NCI-H2107 treated with DMSO at 0.1 percent for 48 hours (cell line): Measurements from ENCODE around the gene MSANTD2.

Experiments used
- DNase-seq: peaks from one replicate; lab custom pipeline; 2025; ENCODE audit not compliant: unreplicated experiment; lab: John Stamatoyannopoulos, UW

The MSANTD2 gene

GRCh38 chr11:124800226-124800929, at the start of gene MSANTD2:
TSS of gene MSANTD2 (minus strand) at chr11:124800406. CDS start at chr11:124800380, 26 bp downstream.
- no peak for DNase-seq

GRCh38 chr11:124846070-124846673, 46.0 kb upstream of the MSANTD2 start:
- DNase-seq: no peak

DNA sequence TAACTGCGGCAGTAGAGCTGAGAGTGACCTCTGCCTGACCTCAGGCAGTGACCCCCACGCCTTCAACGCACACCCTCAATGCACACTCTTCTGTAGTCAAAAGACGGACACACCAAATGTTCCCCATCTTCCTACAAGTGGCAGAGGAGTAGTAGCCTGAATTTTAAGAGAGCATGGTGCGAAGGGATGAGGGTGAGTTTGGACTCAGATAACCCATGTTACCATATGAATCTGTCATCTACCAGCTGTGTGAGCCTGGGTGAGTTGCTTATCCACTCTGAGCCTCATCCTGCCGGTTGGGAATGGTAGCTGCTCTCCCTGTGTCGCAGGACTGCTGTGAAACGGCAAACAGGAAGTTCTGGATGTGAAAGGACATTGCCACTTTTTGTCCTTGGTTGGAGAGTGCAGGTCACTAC, 44.5 kb upstream of the MSANTD2 start:
- DNase-seq: no peak

DNA sequence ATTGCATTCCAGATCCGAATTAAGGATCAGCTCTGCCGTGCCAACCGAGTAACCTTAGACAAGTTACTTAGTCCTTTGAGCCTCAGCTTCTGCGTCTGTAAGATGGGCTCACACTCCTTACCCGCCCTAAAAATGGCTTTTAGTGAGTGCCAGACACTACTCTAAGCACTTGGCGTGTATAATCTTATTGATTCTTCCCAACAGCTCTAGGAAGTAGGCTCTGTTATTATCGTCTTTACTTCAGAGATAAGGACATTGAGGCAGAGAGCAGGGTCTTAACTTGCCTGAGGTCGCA, 43.4 kb upstream of the MSANTD2 start:
- no peak for DNase-seq

DNA sequence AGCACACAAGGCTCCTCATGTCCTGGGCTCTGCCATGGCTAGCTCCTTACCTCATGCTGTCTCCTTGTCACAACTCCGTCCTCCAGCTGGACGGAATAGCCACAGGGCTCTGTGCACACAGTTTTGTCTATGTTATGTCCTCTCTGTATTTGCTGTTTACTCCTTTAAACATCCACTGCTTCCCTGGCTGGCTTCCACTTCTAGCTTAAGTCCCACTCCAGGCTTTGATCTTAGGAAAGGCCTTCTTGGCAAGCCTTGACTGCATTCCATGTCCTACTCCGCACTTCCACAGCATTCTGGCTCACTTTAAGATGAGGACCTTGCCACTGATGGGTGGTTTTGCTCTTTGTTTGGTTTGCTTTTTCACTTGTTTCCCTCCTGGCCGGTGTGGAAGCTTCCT, 42.1 kb upstream of the MSANTD2 start:
- DNase-seq: no peak

DNA sequence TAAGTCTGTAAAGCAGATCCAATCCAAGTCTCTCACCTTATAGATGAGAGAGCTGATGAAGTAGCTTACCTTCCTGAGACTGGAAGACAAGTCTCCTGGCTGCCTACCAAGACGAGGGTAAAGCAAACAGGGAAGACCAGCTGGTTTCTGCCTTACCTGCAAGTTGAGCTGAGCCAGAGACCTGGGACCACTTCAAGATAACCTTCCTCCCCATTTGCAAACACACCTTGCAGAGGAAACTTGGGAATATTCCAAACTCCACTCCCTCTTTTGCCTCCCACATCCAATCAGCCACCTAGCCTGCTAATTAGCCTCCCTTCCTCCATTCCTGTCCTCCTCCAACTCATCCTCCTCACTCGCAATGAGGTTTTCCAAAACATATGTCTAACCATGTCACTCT, 41.6 kb upstream of the MSANTD2 start:
- no peak for DNase-seq

- no peak for DNase-seq
Measured at GRCh38 chr11:124841201-124841600, 41.0 kb upstream of the MSANTD2 start.

DNA sequence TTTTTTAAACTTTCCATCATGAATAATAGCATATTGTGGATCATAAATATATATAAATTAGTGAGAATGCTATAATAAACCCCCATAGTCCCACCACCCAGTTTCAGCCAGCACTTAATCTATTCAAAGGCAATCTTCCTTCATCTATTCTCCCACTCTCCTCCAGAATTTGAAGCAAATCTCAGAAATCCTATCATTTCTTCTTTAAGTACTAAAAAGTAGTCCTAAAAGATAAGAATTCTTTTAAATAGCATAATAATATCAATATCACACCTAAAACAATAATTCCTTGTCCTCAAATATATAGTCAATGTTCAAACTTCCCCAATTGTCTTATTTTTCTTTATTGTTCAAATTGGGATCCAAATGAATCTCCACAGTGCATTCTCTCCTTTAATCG, 40.5 kb upstream of the MSANTD2 start:
- DNase-seq: no peak

DNA sequence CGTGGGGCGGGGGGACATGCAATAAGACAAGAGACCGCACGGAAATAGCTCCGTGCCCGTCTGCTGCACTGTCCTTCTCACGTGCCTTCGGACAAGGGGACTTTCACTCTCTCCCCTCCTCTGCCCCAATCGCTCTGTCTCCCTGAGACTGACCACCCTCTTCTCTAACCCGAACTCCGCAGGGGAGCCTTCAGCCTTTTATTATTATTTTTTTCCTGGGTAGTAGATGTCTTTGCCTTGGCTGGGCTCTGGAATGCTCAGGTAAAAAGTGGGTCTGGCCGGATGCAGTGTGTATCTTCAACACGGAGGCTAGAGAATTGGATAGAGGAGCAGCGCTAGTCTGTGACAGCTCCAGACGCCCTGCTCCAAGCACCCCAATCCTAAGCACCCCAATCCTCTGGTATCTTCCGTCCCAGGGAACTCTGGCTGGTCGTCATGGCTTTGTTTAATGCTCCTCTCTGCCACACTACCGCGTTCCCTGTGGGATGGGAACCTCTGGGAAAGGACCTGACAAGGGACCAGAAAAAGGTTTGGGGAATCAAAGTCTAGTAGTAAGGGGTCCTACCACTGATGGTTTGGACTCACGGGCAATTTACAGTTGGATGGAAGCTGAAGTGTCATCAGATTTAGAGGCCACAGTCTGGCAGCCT, 39.9 kb upstream of the MSANTD2 start:
- DNase-seq: no peak

DNA sequence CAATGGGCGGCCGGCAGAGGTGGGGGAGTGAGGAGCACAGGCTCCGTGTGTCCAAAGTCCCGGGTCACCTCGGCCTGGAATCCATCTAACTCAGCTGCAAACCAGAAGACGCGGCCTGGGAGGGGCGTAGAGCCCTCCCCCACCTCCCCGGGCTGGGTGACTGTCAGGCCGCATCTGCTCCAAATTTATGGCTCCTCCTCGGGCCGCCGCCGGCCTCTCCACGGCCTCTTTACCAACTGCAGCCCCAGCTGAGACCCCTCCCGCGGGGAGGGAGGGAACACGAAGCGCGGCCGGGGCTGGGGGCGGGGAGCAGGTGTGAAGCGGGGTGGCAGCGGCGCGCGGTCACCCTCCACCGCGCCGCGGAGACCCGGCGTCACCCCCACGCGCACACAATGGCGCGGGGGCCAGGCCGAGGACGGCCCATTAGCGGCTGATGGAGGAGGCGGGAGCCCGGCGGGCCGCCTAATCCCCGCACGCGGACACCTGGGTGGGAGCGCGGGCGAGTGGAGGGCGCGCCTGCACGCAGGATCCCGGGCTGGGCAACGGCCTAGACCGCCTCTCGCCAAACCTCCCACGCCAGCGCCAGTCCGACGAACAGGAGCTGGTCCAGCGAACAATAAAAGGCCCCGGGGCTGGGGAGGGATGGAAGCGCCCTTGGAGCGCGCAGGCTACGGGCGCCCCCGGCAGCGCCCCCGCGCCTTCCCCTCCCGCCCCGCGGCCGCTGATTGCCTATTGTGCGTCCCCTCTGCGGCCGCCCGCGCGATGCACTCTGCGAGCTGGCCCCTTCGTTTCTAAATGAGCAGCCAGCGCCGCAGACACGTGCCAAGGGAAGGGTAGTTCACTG, 39.1 kb upstream of the MSANTD2 start:
- no peak for DNase-seq

- no peak for DNase-seq
Measured at GRCh38 chr11:124838805-124839127, 38.6 kb upstream of the MSANTD2 start.

DNA sequence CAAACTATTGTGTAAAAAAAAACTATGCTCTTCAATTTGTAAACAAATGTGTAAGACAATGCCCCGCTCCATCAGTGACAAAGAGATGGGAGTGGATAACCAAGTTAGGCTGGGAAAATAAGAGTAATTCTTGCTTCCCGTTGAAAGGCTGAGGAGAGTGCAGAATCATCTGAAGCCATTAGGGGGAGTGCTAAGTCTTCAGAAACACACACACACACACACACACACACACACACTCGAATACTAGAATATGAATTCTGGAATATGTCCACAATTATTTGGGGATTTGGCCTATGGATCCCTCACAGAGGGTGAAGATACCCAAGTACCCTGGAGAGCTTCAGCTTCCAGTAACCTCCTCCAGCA, 37.3 kb upstream of the MSANTD2 start:
- DNase-seq: peak; percentile 15

- no peak for DNase-seq
Measured at GRCh38 chr11:124835918-124836317, 35.7 kb upstream of the MSANTD2 start.

- no peak for DNase-seq
Measured at GRCh38 chr11:124834526-124835180, 34.4 kb upstream of the MSANTD2 start.

- no peak for DNase-seq
Measured at GRCh38 chr11:124832571-124832970, 32.4 kb upstream of the MSANTD2 start.

DNA sequence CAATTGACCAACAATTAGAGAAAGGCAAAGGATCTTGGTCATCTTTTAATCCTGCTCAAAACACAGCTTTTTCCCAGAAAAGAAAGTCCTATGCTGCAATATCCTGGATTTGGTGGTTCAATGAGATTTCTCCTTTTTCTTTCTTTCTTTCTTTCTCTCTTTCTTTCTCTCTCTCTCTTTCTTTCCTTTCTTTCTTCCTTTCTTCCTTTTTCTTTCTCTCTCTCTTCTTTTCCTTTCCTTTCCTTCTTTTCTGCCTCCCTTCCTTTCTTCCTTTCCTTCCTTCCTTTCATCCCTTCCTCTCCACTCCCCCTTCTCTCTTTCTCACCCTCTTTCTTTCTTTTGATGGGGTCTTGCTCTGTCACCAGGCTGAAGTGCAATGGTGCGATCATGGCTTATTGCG, 31.7 kb upstream of the MSANTD2 start:
- DNase-seq: no peak

DNA sequence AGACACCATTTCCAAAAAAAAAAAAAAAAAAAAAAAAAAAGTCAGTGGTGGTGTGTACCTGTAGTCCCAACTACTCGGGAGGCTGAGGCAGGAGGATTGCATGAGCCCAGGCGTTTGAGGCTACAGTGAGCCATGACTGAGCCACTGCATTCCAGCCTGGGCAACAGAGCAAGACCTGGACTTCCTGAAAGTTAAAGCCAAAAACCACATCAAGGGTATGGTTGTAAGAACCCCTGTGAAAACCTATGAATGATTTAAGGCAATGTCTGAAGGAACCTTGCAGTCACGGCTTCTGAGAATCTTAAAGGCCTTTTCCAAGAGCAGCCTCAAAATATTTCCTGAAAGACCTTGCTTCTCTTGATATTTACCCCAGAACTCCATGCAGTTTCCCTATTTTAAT, 30.5 kb upstream of the MSANTD2 start:
- DNase-seq: no peak

- DNase-seq: no peak
Measured at GRCh38 chr11:124829986-124830385, 29.8 kb upstream of the MSANTD2 start.

DNA sequence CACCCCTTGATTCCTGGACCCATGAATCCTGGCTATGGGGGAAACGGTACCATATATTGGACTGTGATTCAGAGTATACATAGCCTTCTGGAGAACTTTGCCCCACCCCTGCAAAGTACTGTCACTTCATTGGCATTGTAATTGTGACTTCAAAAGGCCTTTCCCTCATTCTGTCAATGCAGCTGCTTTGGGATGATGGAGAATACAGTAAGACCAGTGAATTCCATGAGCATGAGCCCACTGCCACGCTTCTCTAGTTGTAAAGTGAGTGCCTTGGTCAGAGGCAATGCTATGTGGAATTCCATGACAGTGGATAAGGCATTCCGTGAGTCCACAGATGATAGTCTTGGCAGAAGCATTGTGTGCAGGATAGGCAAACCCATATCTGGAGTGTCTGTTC, 25.7 kb upstream of the MSANTD2 start:
- DNase-seq: no peak

- no peak for DNase-seq
Measured at GRCh38 chr11:124823512-124824376, 23.5 kb upstream of the MSANTD2 start.
